ENCODE measurements around the gene MLX. TPM values are rescaled to one million over a fixed set of nuclear protein-coding genes. Genes with fewer than 3 reads are reported as not detected.

Gene MLX
- total RNA-seq, 4 donors from 2014 or later = 47.0 to 62.8 (median 52.9) TPM

DNA sequence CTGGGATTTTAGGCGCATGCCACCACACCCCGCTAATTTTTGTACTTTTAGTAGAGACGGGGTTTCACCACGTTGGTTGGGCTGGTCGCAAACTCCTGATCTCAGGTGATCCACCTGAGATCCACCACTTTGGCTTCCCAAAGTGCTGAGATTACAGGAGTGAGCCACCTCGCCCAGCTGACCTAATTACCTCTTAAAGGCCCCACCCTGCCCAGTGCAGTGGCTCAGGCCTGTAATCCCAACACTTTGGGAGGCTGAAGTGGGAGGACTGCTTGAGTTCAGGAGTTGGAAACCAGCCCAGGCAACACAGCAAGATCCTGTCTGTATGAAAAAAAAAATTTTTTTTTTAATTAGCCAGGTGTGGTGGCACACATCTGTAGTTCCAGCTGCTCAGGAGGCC, 7.8 kb upstream of the MLX start:
- no peak for TF ChIP-seq POLR2A (IDR thresholded peaks at IDR 0.05)
- TF ChIP-seq, protein P1, sequence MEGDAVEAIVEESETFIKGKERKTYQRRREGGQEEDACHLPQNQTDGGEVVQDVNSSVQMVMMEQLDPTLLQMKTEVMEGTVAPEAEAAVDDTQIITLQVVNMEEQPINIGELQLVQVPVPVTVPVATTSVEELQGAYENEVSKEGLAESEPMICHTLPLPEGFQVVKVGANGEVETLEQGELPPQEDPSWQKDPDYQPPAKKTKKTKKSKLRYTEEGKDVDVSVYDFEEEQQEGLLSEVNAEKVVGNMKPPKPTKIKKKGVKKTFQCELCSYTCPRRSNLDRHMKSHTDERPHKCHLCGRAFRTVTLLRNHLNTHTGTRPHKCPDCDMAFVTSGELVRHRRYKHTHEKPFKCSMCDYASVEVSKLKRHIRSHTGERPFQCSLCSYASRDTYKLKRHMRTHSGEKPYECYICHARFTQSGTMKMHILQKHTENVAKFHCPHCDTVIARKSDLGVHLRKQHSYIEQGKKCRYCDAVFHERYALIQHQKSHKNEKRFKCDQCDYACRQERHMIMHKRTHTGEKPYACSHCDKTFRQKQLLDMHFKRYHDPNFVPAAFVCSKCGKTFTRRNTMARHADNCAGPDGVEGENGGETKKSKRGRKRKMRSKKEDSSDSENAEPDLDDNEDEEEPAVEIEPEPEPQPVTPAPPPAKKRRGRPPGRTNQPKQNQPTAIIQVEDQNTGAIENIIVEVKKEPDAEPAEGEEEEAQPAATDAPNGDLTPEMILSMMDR (IDR thresholded peaks at IDR 0.05) = no peak
- WGBS, 2 donors = 74 to 75% methylated on average over 6 of the region's 6 CpGs
- Histone ChIP-seq H3K27ac (peak overlapping the region in 2 of 3 donors; percentile 30 to 38), H3K4me1 (peaks cover 29 to 32% of the 10 kb centered on the region in 2 donors), H3K9me3 (no peaks in the 10 kb centered on the region), H3K4me3 (replicated peaks in 1 of 3) (no peak overlapping the region), H3K27me3 (no peaks in the 10 kb centered on the region), H3K36me3 (no peaks in the 10 kb centered on the region)
- intact Hi-C loops (cut with DNase I) = no loop called here
- DNase-seq = peak in 1 of 2 donors; percentile 46

DNA sequence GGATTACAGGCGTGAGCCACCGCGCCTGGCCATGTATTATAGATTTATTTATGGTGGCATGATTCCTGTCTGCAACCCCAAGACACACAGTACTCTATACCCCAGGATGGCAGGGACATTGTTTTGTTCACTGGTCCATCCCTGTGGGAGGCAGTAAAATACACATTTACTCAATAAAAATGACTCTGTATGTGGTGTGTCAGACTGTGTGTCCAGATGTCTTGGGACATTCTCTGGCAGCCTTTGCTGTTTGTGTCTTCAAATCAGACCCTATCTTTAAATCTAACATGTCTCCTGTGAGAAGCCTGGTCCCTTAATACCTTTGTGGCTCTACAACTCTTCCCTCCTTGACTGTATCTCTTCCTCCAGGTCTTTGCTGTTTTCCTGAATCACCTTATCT, 6.7 kb upstream of the MLX start:
- peaks cover 8 to 9% of the 10 kb centered on the region in 2 donors for H3K36me3 ChIP-seq
- H3K4me1 ChIP-seq = peaks cover 28 to 29% of the 10 kb centered on the region in 2 donors
- intact Hi-C loops (cut with DNase I) = no loop called here
- 96% methylated on average over 3 of the region's 3 CpGs for WGBS, 2 donors
- H3K9me3 ChIP-seq = no peaks in the 10 kb centered on the region
- no peak for DNase-seq
- no peak overlapping the region for H3K27ac ChIP-seq
- no peak overlapping the region for H3K4me3 ChIP-seq (replicated peaks in 1 of 3)
- TF ChIP-seq, protein P1 (IDR thresholded peaks at IDR 0.05) = no peak
- TF ChIP-seq POLR2A (IDR thresholded peaks at IDR 0.05) = no peak
- H3K27me3 ChIP-seq = no peaks in the 10 kb centered on the region

- TF ChIP-seq, protein P1 (IDR thresholded peaks at IDR 0.05) = peak in 1 of 6 experiments; percentile 16
- peak in 1 of 2 donors; percentile 64 for TF ChIP-seq POLR2A (IDR thresholded peaks at IDR 0.05)
- peaks cover 16 to 17% of the 10 kb centered on the region in 2 donors for H3K36me3 ChIP-seq
- H3K4me1 ChIP-seq = peaks cover 32 to 34% of the 10 kb centered on the region in 2 donors
- H3K27me3 ChIP-seq = no peaks in the 10 kb centered on the region
- 1% methylated on average over 24 to 25 of the region's 26 CpGs for WGBS, 2 donors
- no peaks in the 10 kb centered on the region for H3K9me3 ChIP-seq
- peak within 1 kb of the TSS; percentile 78 to 88 (median 82) for H3K4me3 ChIP-seq (replicated peaks in 1 of 3)
- peak; percentile 95 for DNase-seq
- intact Hi-C loops (cut with DNase I) = no loop called here
- H3K27ac ChIP-seq = peak within 1 kb of the TSS; percentile 66 to 74 (median 69)
These were observed 5.0 kb upstream of the MLX start, which contains the start of gene COASY for GRCh38 chr17:42561897-42562387. COASY (plus strand) TSS chr17:42562148; CDS start chr17:42562623, 475 bp downstream.

DNA sequence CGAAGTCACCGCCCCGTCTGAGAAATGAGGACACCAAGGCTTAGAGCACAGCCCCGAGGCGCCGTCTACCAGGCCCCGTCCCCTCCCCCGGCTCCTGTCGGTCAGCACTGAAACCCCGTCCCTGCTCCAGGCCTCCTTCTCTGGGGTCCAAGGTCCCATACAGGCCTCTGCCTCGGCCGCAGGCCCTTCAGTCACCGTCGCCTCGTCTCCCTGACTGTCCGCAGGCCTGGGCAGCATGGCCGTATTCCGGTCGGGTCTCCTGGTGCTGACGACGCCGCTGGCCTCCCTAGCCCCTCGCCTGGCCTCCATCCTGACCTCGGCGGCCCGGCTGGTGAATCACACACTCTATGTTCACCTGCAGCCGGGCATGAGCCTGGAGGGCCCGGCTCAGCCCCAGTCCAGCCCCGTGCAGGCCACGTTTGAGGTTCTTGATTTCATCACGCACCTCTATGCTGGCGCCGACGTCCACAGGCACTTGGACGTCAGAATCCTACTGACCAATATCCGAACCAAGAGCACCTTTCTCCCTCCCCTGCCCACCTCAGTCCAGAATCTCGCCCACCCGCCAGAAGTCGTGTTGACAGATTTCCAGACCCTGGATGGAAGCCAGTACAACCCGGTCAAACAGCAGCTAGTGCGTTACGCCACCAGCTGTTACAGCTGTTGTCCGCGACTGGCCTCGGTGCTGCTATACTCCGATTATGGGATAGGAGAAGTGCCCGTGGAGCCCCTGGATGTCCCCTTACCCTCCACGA, 4.3 kb upstream of the MLX start:
- WGBS, 2 donors = 7 to 22% methylated on average over 21 to 24 of the region's 48 CpGs
- Histone ChIP-seq H3K9me3 (no peaks in the 10 kb centered on the region), H3K27me3 (no peaks in the 10 kb centered on the region), H3K4me3 (replicated peaks in 1 of 3) (peak overlapping the region; percentile 78 to 88 (median 82)), H3K36me3 (peaks cover 16 to 17% of the 10 kb centered on the region in 2 donors), H3K4me1 (peaks cover 32 to 34% of the 10 kb centered on the region in 2 donors), H3K27ac (peak overlapping the region; percentile 37 to 74 (median 69))
- intact Hi-C loops (cut with DNase I) = no loop called here
- no peak for TF ChIP-seq POLR2A (IDR thresholded peaks at IDR 0.05)
- TF ChIP-seq, protein P1 (IDR thresholded peaks at IDR 0.05) = no peak
- no peak for DNase-seq

GRCh38 chr17:42563143-42563509, 3.8 kb upstream of the MLX start:
- no peak for DNase-seq
- Histone ChIP-seq H3K4me3 (replicated peaks in 1 of 3) (peak overlapping the region in 2 of 3 donors; percentile 78 to 82), H3K9me3 (no peaks in the 10 kb centered on the region), H3K27me3 (no peaks in the 10 kb centered on the region), H3K4me1 (peaks cover 38 to 40% of the 10 kb centered on the region in 2 donors), H3K27ac (peak overlapping the region in 1 of 3 donors; percentile 69), H3K36me3 (peaks cover 16 to 17% of the 10 kb centered on the region in 2 donors)
- intact Hi-C loops (cut with DNase I) = no loop called here
- 77 to 81% methylated on average over 13 to 14 of the region's 14 CpGs for WGBS, 2 donors
- TF ChIP-seq POLR2A (IDR thresholded peaks at IDR 0.05) = no peak
- TF ChIP-seq, protein P1 (IDR thresholded peaks at IDR 0.05) = no peak
